Endometrium (tissue), 2 donors: ENCODE results near the gene SIGLEC15.
"Not testable (repeated sequence)": the region's sequence is repeated elsewhere in the genome, so short reads cannot be mapped to it uniquely, and the experiment has no call there.

ENCODE experiments used
- FAIRE-seq: peaks from 2 replicates; lab custom pipeline; 2012; peaks lifted over from hg19 to GRCh38; lab: Jason Lieb, UNC
- donor health status: control.
- donor health status: control.

The SIGLEC15 gene

DNA sequence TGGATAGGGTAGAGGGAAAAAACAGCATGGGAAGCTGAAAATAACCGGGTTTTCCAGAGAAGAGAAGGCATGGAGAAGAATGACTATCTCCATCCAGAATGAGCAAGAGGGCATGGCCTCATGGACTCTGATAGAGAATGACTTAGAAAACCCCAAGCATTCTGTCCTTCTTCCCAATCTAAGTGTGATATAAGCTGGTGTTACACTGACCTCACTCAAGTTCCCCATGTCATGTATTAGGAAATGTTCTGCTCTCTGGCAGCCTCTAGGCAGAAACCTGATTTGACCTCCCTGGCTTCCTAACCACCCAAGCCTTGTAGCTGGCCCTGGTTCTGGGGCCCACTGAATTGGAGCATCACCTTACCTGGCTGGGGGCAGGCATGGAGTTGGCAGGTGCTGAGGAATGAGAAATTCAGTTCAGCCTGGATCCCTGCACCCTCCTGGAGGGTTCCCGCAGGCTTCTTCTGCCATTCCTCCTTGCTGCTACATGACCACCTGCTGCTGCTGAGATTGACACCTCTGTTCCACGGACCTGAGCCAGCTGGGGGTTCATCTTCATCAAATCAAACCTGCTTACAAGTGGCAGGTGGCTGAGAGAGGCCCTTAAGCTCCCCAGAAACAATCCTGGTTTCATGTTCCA lies 5.2 kb upstream of the SIGLEC15 start:
- FAIRE-seq: no peak

DNA sequence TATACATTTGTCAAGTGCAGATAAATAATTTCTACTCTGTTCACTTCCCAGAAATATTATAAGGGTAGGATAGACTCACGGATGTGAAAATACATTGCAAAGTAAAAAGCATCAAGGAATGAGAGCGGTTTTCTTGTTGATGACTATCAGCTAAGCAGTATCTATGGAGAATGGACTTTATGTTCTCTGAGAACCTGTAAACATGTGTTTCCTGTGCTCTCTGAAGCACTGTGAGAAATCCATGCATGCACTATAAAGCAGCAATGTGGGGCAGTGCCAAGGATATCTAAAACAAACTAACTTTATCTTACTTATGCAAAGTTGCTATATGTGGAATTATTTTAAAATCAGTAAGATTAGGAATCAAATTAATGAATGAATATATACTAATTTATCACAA lies 4.4 kb upstream of the SIGLEC15 start:
- FAIRE-seq: no peak

DNA sequence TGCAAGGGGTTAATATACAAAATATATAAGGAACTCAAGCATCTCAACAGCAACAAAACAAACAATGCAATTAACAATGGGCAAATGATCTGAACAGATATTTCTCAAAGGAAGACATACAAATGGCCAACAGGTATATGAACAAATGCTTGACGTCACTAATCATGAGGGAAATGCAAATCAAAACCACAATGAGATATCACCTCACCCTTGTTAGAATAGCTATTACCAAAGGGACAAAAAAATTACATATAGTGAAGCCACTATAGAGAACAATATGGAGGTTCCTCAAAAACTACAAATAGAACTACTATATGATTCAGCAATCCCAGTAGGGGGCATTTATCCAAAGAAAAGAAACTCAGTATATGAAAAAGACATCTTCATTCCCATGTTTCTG lies 3.8 kb upstream of the SIGLEC15 start:
- no peak for FAIRE-seq

DNA sequence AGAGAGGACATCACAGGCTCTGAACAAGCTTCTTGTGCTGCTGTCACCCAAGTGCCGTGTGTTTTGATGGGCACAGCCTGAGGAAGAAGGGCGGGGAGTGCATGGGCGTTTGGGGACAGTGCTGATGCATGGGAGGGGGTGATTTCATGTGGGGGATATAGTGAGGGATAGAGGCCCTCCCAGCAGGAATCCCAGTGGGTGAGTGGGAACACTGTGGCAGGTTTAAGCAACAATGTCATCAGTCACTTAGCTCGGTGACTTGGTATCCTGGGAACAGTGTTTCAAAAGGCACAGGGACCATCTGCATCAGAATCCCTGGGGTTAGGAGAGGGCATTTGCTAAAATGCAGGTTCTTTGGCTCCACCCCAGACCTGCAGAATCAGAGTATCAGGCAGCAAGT lies 609 bp downstream of the SIGLEC15 start:
- no peak for FAIRE-seq

DNA sequence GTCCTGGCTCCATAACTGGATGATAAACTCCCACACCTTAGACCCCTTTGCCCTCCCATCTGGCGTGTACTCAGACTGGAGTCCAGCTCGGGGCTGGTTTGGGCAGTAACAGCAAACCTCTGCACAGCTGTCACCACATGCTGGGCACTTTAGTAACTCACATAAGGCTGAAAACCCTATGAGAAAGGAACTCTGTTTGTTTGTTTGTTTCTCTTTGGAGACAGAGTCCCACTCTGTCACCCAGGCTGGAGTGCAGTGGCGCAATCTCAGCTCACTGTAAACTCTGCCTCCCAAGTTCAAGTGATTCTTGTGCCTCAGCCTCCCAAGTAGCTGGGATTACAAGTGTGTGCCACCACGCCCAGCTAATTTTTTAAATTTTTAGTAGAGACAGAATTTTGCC lies 1.2 kb downstream of the SIGLEC15 start:
- not testable (repeated sequence) for FAIRE-seq

DNA sequence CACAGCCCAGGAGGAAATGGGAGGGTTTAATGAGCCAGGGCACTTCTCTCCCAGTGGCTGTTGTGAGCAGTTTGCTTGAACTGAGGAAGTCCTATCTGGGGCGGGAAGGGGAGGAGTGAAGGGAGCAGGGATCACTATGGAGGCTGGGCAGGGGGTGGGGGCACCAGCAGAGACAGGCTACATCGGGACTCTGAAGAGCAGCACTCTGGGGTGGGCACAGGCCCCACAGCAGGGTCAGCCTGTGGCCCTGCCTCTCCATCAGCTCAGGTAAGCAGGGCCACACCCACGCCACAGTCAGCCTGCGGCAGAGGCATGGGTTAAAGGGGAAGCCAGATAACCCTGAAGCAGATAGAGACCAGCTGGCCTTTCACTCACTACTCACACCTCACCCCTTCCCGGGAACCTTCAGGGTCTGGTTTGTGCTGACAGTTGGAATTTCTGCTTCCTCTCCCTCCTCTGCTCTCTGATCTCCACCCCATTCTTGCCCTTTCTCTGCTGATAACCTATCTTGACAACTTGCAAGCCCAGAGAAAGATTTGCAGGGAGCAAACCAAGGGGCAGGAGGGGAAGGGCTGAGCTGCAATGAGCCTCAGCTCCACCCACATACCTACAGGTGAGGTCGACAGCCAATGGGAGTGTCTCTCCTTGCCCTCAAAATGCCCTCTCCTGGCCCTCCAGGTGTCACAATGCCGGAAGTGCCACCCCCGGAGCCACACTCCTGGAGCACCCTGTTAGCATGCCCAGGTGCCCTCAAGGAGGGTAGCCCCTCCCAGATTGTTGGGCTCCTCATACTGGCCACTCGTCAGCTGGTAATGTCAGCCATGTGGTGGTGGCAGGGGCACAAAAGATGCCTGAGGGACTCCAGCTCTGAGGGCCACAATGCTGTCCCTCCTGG lies 3.7 kb downstream of the SIGLEC15 start:
- FAIRE-seq: no peak

DNA sequence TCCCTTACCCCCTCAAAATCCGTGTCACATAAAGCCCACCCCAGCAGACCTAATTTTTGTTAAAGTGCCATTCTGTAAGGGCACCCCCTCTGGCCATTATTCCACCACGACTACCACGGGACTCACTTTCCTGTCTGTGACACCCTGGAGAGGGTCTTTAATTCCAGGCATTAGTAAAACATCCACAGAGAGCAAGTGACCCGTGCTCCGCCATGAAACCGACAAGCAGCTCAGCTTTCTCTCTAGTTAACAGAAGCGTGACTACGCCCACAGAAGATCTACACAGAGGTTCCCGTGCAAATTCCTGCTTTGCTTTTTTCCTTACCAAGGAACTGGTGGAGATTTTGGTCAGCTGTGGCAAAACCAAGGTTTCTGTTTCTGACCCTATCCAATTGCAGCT lies 4.4 kb downstream of the SIGLEC15 start:
- FAIRE-seq: no peak

DNA sequence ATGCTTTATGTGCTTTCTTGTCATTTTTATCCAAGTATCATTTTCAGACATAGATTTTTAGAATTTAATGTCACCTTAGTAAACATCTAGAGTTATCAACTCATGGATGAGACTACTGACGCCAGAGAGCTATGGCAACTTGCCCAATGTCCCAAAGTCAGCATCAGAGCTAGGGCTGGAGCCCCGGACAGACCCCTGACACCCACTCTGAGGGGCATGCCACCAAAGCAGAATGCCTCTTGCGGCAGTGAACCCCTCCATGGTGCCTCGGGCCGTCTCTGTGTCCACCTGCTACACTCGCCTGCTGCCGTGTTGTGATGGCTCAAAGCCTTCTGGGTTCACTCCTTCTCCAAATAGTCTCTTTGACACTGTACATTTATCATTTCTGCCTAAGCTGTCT lies 5.4 kb downstream of the SIGLEC15 start:
- no peak for FAIRE-seq

DNA sequence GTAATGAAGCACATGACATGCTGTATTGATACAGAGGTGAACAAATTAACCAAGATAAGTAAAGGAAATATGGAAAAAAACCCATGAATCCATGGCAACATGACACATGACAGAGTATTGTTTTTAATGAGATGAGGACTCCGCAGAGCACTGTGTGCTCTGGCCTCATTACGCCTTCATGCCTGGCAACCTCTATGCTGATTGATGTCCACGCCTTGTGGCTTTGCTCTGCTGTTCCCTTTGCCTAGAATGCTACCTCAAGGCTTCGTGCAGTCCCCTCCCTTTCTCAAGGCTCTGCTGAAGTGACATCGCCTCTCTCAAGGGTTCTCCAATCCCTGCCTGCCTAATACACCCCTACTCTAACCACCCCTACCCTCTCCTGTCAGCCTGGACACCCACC lies 8.4 kb downstream of the SIGLEC15 start:
- FAIRE-seq: no peak

DNA sequence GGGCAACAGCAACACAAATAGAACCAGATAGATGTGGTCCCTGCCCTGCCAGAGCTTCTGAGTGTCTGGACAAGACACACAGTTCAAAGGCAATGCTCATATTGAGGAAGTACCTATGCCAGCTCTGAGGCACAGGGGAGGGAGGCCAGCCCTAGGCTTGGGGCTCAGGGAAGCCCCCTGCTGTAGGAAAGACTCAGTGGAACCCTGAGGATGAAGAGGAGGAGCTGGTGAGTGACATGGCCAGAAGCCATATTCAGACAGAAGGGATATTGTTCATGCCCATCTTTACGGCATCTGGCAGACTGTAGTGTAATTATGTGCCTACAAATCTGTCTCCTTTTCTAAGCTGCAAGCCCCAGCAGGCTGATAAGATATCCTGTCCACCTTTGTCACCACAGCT lies 8.8 kb downstream of the SIGLEC15 start:
- FAIRE-seq: no peak

DNA sequence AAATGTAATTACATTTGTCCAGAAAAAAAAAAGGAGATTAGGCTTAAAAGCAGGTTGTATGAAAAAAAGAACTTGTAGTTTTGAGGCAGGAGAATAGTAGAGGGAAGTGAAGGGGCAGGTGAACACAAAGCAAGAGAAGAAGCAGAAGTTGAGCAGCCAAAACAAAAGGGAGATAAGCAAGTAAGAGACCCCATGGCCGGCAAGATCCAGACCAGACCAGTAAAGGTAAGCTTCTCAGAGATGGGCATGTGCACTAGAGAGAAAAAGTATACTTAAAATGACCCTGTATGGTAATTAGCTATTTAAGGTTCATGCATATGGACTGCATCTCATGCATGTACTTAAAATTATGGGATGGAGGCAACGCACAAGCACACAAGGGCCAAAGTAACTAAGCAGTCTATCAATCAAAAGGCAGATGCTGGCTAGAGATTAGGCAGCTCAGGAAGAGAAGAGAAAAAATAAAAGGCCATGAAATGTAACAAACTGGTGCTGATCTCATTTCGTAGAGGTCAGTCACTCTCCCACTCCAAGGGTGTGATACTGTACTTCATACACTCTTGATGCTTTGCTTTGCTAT lies 9.7 kb downstream of the SIGLEC15 start:
- FAIRE-seq: no peak

DNA sequence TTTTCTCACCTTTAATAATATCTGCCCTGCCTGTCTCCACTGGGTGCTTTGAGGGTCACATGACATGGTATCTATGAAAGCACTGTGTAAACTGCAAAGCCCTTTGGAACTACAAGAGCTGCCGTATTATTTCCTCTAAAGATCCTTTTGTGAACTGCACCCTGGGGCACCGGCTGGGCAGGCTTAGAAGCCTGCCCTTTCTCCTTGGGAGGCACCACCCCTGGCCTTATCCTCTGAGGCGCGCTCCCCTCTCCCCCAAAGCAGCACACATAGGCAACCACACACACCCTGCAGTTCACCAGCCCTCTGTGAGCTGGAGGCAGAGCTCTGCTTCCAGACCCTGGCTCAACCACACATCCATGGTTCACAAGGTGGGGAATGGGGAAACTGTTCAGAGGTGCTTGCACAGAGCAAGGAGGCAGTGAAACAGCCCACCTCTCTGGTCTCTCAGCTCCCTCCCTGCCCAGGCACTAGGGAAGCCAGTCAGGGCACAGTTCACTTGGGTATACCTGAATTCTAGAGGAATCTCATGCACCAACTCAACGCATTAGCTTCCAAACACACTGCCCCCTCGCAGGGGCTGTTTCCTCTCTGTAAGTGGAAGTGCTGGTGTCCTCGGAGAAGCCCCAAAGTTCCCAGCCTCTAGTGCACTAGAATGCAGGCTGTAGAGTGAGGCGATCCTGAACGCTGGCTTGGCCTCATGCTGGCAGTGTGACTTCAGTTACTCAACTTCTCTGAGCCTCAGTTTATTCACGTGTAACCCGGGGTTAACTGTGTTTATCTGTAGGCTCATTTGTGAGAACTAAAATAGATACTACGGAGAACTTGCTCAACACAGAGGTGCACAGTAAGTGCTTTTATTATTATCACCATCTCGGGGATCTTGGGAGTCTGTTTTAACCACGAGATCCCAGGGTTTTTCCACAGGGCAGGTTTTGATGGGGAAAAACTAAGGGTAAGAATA lies 11.0 kb downstream of the SIGLEC15 start:
- no peak for FAIRE-seq

DNA sequence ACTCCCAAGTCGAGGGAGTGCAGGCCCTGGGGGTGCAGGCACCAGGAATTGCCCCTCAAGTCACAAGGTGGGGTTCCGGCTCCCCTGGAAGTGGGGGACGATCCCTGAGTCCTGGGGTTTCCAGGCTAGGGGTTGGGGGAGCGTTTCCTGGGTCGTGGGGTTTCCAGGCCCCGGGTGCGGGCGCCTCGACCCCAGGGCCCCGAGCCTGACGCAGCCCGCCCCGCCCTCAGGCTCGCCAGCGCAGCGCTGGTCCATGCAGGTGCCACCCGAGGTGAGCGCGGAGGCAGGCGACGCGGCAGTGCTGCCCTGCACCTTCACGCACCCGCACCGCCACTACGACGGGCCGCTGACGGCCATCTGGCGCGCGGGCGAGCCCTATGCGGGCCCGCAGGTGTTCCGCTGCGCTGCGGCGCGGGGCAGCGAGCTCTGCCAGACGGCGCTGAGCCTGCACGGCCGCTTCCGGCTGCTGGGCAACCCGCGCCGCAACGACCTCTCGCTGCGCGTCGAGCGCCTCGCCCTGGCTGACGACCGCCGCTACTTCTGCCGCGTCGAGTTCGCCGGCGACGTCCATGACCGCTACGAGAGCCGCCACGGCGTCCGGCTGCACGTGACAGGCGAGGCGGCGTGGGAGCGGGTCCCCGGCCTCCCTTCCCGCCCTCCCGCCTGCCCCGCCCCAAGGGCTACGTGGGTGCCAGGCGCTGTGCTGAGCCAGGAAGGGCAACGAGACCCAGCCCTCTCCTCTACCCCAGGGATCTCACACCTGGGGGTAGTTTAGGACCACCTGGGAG lies 12.0 kb downstream of the SIGLEC15 start:
- FAIRE-seq: no peak

DNA sequence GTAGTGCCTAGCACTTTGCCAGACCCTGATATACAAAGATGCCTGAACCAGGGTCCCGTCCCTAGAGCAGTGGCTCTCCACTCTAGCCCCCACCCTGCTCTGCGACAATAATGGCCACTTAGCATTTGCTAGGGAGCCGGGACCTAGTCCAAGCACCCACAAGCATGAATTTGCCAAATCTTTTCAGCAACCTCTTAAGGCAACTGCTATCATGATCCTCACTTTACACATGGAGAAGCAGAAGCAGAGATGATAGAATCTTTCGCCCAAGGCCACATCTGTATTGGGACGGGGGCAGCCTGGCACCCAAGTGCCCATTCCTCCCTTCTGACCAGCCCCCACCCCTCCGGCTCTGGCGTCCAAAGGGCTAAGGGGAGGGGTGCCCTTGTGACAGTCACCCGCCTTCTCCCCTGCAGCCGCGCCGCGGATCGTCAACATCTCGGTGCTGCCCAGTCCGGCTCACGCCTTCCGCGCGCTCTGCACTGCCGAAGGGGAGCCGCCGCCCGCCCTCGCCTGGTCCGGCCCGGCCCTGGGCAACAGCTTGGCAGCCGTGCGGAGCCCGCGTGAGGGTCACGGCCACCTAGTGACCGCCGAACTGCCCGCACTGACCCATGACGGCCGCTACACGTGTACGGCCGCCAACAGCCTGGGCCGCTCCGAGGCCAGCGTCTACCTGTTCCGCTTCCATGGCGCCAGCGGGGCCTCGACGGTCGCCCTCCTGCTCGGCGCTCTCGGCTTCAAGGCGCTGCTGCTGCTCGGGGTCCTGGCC lies 13.0 kb downstream of the SIGLEC15 start:
- FAIRE-seq: no peak

DNA sequence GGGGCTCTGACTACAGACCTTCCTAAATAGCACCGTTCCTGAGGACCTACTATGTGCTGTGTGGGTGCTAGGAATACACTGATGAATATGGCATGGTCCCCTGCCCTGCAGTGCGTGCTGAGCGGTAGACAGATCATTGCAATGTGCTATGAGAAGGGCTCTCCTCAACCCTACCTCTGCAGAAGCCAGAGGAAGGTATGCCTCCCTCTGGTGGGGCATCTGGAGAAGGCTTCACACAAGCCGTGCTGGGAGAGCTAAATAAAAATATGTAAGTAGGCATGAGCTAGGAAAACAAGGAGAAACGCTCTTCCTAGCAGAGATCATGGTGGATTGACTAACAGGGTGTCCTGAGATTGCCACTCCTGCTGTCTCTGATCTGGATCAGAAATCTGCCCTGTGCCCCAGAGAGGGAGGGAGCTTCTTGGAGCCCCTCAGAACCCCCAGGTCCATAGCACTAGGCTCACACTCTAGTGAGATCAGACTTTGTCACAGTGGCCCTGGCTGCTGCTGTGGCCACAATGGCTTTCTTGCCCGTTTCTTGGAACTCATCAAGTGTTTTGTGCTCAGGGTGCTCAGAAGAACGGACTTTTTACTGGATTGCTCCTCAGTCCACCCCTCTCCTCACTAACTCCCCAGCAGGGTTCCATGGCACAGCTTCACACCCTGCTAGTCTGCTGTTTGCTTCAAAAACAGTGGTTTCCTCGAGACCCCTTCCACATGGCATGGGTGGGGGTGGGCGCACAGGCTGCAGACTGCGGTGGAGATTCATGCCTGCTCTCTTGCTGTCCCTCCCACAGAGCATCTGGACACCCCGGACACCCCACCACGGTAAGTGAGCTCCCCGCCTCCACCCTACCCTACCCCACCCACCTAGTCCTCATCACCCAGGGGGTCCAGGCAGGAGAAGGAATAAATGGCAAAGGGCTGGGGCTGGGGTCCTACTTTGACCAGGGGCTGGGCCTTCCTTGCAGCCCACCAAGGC lies 14.2 kb downstream of the SIGLEC15 start:
- no peak for FAIRE-seq

DNA sequence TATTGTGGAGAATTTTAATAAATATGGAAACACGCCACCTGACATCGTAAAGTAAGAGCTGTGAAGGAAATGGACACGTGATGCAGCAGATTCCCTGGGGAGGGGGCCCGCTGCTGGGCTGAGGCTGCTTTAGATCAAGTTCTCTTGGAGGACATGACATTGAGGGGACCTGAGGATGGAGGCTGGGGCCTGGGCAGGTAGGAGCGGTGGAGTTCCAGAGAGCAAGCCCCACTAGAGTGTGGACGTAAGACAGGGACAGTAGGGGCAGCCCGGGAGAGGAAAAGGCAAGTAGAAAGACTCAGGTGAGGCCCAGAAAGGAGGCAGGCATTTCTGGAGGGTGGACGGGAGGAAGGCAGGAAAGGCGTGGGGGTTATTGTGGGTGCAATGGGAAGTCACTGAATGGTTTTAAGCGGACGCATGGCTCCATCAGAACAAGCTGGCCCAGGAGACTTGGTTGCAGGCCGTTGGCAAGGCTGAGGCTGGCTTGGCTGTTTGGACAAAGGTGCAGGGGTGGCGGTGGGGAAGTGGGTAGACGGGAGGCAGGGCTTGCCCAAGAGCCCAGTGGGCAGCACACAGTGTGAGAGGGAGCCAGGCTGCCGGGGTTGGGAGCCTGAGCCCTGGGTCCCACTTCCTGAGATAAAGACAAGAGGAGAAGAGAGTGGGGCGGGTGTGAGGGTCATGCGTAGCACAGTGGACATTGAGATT lies 15.7 kb downstream of the SIGLEC15 start:
- no peak for FAIRE-seq

DNA sequence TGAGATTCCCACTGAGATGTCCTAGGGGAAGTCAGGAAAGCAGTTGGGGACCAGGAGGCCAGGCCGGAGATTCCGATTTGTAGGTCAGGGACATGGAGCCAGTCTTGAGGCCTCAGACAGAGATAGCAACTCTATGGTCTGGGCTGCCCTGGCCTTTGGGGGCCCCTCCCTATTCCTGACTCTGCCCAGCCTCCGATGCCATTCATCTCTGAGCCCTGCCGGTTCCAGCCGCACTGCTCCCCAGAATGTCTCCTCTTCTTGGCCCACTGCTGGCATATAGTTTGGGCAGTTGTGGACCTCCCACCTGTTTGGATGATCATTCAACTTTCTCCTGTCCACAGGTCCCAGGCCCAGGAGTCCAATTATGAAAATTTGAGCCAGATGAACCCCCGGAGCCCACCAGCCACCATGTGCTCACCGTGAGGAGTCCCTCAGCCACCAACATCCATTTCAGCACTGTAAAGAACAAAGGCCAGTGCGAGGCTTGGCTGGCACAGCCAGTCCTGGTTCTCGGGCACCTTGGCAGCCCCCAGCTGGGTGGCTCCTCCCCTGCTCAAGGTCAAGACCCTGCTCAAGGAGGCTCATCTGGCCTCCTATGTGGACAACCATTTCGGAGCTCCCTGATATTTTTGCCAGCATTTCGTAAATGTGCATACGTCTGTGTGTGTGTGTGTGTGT lies 16.4 kb downstream of the SIGLEC15 start:
- FAIRE-seq: no peak

DNA sequence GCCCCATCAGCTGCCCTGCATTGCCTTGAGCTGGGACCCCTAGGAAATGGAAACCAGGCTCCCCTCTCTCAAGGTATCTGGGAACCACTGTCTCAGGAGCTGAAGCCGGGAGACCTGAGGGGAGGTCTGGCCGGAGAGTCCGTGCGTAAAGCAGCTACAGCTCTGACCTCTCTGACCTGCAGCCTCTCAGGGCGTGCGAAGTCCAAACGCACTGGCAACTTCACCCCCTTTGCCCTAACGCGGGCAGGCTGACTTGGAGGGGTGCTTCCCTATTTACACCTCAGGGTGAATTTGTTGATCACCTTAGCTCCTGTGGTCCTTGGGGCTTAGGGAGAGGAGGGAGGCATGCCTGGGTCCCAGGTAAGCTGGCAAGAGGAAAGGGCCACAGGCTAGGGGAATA lies 17.5 kb downstream of the SIGLEC15 start:
- no peak for FAIRE-seq
